ENCODE data around the gene LRMDA. TPM values are rescaled to one million over a fixed set of nuclear protein-coding genes. Genes with fewer than 3 reads are reported as not detected.

Gene LRMDA
- total RNA-seq, 2 experiments from 2014 or later = not detected

Other genes starting within 250 kb of the LRMDA start
- 100 to 1,000 TPM; 263 to 274 TPM for gene VDAC2, start 220.8 kb upstream of the LRMDA start, total RNA-seq
- 10 to 100 TPM; 46.4 to 52.6 TPM for gene COMTD1, start 195.7 kb upstream of the LRMDA start, total RNA-seq
- gene ZNF503, start 29.9 kb upstream of the LRMDA start, total RNA-seq = under 1 TPM; 0.36 to 0.38 TPM